Epithelial cell of prostate (primary cell): ENCODE results near the gene OR5AL1.
"Not testable (repeated sequence)": the region's sequence is repeated elsewhere in the genome, so short reads cannot be mapped to it uniquely, and the experiment has no call there.

Experiments used
- DNase-seq: peaks from one replicate; pipeline ENCODE4 v3.0.0-alpha.2; 2011; ENCODE audit warnings: low read depth, low spot score
- H3K27ac ChIP-seq: fragments of 450-650 bp; 2 replicates; pipeline ENCODE4 v1.5.1; 2017; ENCODE audit warnings: mild to moderate bottlenecking

The OR5AL1 gene

GRCh38 chr11:56412396-56412795 is at the start of gene OR5AL1:
Gene OR5AL1 (plus strand): TSS chr11:56412696.
- no peak within 1 kb of the TSS for H3K27ac ChIP-seq

GRCh38 chr11:56375324-56375723 is 37.2 kb upstream of the OR5AL1 start, which contains the start of gene OR8U1:
Gene OR8U1 (plus strand): TSS chr11:56375624. CDS start chr11:56375624, 0 bp downstream.
- no peak within 1 kb of the TSS for H3K27ac ChIP-seq
- DNase-seq = no peak

More at GRCh38 chr11:56412396-56412795, at the start of gene OR5AL1:
- no peak for DNase-seq

DNA sequence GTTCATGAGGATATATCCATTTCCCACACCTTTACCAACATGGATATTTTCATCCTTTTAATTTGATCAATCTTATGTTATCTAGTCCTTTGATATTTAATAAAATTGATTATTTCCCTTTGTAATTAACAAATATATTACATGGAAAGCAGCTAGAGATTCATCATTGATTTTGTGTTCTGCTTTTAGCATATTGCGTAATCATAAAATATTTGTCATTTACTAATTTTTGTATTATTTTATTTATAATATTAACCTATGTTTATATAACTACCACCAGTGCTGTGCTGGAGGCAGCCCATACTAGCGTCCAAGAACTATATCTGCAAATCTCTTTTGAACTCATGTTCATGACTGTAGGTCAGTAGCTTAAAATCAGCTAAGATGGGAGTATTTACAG is 32.4 kb upstream of the OR5AL1 start:
- no peak overlapping the region for H3K27ac ChIP-seq

DNA sequence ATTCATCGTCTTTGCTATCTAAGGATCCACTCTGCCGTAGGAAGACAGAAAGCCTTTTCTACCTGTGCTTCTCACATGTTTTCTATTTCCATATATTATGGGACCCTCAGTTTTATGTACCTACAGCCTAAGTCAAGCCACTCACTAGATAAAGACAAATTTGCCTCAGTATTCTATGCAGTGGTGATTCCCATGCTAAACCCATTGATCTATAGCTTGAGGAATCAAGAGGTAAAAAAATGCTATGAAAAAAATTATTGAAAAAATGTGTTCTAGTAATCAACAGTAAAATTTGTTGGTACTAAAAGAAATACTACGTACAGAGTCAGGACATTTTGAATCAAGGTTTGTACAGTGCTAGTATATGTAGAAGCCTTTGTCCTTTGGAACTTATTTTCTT is 18.1 kb upstream of the OR5AL1 start:
- no peak overlapping the region for H3K27ac ChIP-seq
- DNase-seq = no peak

More for the DNA sequence above, 32.4 kb upstream of the OR5AL1 start:
- DNase-seq = no peak

DNA sequence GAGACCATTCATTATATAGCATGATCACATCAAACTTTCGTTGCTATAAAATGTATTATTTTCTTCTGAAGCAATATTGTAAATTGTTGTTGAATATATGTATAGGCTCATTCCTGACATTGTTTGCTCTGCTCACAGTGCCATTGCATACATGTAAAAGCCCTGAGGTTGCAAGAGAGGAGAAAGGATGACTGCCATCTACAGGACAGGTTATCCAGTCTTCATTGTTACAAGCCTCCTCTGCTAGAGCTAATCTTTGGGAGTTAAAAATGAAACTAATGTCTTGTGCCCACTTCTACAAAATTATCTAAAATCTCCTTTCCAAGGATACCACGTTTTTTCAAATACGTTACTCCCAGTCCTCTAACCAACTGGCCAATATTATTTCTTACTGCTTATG is 16.4 kb upstream of the OR5AL1 start:
- no peak overlapping the region for H3K27ac ChIP-seq
- no peak for DNase-seq

- H3K27ac ChIP-seq, DNase-seq: not testable (repeated sequence)
These were observed 10.5 kb upstream of the OR5AL1 start for GRCh38 chr11:56401858-56402461.

DNA sequence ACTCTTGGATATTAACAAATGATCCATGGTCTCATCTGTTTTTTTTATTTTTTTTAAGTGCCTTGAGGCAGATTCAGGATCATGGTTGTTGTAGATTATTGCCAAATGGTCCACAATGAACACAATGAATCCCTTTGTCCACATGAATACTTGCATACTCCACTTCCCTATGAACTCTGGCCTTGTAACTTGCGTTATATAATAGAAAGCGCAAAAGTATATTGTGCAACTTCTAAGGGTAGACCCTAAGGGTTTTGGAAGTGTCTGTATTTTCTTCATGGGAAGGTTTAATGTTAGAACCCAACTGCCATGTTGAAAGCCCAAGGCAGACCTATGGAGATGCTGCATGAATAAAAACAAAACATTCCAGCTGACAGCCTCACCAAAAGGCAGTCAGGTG is 8.1 kb upstream of the OR5AL1 start:
- no peak overlapping the region for H3K27ac ChIP-seq
- DNase-seq = no peak

DNA sequence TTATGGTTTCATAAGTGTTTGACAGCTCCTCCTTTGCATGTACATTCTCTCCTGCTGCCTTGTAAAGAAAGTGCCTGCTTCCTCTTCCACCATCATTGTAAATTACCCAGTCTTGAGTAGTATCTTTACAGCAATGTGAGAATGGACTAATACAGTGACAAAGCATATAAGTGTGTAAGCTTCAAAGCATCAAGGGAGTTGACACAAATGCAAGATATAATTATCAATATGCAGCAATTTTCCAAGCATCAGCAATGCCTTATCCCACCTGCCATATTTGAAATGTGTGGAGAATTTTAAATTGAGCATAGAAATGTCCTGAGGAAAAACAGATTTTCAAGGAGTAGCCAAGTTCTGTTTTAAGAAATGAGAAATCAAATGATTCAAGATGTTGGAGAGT is 1.7 kb upstream of the OR5AL1 start:
- no peak for DNase-seq
- no peak overlapping the region for H3K27ac ChIP-seq

DNA sequence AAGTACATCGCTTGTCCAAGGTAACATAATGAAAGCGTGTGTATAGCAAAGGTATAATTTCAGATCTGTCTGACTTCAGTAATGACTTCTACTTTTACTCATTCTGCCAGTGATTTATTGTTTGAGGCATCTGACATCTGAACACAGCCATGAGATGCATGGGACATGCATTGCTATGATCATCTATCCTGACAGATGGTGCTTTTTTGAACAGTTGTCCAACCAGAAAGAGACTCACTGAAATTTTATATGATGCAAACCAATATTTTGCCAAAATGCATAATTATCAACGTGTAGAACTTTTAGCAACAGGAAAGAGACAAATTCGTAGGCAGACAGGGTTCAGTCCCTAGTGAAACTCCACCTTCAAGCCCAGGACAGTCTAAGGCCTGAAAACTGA is 41.0 kb downstream of the OR5AL1 start:
- H3K27ac ChIP-seq = no peak overlapping the region
- no peak for DNase-seq

DNA sequence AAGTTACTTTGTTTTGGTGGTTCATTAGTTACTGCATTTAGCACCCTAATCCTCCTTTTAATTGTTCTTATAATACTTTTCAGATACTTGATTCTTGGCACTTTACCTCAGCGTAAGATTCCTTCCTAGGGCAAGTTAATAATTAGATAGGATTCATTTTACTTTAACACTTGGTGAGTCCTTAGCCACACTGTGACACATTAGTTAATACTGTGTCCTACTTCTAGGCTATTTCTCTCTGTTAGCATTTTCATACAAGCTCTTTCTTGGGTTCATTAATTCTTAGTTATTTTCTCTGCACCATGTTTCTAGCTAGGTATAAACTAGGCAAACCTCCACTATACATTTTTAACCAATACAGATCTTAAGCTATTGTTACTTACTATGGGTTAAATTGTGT is 44.6 kb downstream of the OR5AL1 start:
- no peak for DNase-seq

More for the DNA sequence above, 44.6 kb downstream of the OR5AL1 start:
- H3K27ac ChIP-seq = no peak overlapping the region
